Stimulated activated CD8-positive, alpha-beta memory T cell treated with anti-CD3 and anti-CD28 coated beads, Interleukin-7, amount 100 ng/mL, for 24 hours (primary cell): ENCODE measurements around the gene MYOM1.
A peak's percentile ranks its signal among the peaks of the same experiment; 100 is the strongest.

Source experiments
- DNase-seq: peaks from one replicate; pipeline ENCODE4 v3.0.0-alpha.2; 2020; ENCODE audit warnings: low read depth

Gene MYOM1

DNA sequence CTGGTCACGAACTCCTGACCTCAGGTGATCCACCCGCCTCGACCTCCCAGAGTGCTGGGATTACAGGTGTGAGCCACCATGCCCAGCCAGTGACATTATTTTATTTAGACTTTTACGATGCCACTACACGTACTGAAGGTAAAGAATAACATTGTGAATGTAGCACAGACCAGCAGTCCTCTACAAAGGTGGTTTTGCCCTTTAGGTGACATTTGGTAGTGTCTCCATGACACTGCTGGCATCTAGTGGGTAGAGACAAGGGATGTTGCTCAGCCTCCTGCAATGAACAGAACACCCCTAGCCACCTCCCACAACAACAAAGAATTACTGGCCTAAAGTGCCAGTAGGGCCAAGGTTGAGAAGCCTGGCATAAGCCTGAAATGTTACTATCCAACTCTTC lies 69.5 kb downstream of the MYOM1 start:
- DNase-seq: no peak

- DNase-seq: no peak
Measured at GRCh38 chr18:3148930-3149535, 70.7 kb downstream of the MYOM1 start.

DNA sequence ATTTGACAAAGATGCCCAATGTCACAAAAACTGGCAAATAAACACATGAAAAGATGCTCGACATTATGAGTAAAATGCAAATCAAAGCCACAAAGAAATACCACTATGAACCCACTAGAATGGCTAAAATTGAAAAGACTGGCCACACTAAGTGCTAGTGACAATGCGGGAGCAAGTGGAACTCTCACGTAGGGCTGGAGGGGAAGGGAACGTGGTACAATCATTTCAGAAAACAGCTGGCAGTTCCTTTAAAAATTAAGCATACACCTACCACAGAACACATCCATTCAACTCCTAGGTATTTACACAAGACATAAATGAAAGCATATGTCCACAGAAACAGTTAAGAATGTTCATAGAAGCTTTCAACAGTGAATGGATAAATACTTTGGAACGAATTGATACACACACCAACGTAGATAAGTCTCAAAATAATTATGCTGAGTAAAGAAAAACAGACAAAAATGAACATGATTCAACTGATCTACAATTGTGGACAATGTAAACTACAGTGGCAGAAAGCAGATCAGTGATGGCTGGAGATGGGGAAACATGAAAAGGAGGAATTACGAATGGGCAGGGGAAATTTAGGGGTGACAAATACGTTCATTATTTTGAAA lies 71.7 kb downstream of the MYOM1 start:
- DNase-seq: no peak

GRCh38 chr18:3140986-3141639 lies 78.7 kb downstream of the MYOM1 start:
- DNase-seq: no peak

DNA sequence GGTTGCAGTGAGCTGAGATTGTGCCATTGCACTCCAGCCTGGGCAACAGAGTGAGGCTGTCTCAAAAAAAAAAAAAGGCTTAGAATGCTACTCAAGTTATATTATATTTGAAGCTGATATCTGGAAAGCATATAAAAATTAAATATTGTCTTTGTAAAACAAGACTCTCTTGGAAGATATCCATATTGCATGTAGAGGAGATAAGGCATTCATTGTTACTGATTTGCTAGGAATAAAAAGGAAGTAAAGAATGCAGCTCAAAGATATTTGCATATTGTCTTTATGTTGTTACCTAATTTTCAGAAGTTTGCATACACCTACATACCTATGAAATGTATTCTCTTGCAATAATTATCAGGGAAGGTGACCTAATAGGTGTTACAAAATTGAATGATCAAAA lies 79.4 kb downstream of the MYOM1 start:
- DNase-seq: no peak

DNA sequence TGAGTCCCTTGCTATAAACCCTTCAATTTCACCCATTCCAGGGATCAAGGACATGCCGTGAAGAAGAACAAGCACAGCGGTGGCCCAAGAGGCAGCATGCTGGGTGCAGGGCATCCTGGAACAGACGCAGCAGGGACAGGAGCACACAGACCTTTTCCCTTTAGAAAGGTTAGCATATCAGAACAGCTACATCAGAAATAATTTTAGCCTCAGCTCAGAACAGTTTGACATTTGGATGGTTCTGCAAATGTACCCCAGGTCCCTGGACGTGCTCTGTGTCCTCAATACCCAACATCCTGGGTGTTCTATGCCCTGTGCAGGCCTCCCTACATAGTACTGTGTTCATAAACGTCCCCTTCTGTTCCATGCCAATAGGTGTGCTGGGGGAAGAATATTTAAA lies 80.4 kb downstream of the MYOM1 start:
- DNase-seq: no peak

DNA sequence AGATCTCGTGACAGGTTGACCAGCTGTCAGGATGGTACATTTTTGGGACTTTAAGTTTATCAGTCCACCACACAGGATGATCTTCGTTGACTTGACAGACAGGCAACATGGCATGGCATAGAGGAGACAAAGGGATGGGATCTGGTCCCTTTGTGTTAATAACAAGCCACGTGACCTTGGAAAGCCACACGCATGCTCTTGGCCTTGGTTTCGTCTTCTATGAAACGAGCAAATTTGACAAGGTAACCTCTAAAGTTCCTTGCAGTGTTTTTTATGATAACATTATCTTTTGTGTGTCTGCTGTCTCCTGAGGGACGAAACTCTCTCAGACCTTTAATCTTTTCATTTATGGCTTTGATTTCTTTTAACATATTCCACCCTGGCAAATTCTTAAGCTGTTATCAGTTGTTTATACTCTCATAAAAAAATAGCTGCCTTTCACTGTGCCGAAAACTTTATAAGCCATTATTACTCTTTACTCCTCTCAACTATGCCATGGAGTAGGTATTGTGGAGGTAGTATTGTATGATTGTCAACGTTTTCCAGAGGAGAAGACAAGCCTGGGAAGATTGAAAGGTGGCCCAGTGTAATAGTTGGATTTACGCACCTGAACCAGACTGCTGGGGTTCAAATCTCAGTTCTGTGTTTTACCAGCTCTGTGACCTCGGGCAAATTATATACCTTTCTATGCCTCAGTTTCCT lies 81.3 kb downstream of the MYOM1 start:
- no peak for DNase-seq

DNA sequence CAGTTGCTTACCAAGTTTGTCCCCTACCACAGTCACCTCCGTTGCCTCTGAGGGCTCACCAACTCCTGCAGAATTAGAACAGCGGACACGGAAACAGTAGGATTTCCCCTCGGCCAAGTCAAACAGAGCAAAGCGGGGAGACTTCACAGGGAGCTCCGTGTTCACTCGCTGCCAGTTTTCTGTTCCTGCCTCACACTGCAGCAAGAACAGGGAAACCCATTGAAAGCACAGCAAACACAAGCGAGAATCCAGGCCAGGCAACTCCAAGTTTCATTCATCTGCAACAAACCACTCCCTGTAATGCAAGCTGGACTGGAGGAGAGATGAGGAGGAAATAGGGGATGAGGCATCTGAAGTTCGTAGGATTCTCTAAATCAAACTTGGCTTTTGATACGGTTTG lies 84.2 kb downstream of the MYOM1 start:
- no peak for DNase-seq

DNA sequence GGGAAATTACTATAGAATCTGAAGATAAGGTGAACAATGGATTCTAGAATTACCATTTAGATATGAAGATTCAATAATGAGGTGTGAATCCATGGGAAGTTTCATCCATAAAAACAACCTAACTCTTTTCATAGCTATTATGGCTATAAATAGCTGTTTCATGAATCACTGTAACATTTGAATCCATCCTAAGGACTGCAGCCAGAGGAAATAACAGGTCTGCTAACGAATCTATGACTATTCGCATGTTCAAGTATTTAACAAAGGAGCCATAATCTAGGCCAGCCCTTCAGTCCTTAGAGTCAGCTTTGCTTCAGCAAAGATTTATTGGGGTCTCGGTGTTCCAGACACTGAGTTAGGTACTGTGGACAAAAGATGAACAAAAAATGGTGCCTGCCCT lies 87.1 kb downstream of the MYOM1 start:
- DNase-seq: no peak

GRCh38 chr18:3130344-3130743 lies 89.4 kb downstream of the MYOM1 start:
- DNase-seq: no peak

GRCh38 chr18:3129053-3129864 lies 90.5 kb downstream of the MYOM1 start:
- DNase-seq: peak; percentile 53

GRCh38 chr18:3126457-3127097 lies 93.2 kb downstream of the MYOM1 start:
- no peak for DNase-seq

DNA sequence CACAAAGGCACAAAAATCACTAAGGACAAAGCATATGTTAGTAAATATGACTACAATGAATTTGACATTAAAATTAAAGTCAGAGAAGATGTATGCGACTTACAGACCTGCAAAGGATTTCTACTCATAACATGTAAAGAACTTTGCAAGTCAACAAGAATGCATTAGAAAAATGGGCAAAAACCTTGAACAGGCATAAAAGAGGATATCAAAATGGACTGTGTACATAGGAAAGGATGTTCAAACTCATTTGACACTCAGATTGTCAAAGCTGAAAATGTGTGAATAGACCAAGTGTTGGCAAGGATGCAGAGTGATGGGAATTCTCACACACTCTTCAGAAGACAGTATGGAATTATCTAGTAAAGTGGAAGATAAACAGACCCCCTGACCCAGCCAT lies 94.9 kb downstream of the MYOM1 start:
- DNase-seq: no peak

- DNase-seq: no peak
Measured at GRCh38 chr18:3122851-3123250, 96.9 kb downstream of the MYOM1 start.

- DNase-seq: no peak
Measured at GRCh38 chr18:3121259-3121658, 98.5 kb downstream of the MYOM1 start.

DNA sequence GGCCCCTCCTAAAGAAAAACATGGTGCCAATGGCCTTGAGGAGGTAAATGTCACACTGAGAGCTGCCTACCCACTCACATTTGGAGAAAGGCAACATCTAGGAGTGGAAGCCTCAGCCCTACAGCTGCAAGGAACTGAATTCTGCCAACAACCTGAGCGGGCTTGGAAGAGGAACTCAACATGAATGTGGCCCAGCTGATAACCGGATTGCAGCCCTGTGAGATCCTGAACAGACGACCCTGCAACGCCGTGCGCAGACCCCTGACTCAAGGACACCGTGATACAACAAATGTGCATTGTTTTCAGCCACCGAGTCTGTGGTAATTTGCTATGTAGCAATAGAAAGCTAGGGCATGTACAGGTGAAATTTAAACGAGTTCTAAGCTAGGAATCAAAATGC lies 99.4 kb downstream of the MYOM1 start:
- no peak for DNase-seq

DNA sequence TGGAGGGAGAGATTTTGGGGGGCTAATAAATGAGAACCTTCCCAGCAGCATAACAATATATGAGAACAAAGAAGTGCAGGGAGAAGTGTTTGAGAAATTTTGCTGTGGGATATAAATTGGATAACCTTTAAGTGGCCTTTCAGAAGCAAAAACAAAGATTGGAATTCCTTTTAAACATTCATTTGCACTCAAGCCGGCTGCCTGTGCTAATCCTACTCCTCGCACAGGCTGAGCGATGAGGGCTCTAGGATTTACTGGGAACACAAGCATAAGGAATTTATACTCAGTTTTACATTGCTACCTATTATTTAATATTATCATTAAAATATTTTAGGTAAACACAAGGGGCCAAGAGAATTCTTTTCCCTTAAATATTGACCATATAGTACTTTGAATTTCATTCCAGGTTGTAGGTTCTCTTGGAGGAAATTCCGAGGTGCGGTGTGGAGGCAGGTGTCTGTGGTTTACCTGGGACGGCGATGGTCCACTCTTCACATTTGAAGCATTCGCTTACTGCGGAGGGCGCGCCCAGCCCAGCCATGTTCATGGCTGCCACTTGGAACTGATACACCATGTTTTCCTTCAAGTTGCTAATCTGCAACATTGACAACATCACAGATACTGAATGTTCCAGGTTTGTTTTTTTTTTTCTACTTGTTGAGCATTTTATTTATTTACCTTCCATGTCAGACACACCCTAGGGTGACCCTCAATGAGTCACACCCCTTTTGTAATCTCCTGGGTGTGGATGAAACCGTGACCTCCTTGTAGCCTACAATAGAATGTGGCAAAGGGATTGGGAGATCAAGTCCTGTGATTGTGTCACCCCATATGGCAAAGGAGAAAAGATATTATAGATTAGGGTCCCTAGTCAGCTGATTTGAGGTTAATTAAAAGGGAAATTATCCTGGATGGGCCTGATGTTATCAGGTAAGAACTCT lies 100.1 kb downstream of the MYOM1 start:
- DNase-seq: no peak

GRCh38 chr18:3118195-3119010 lies 101.4 kb downstream of the MYOM1 start:
- DNase-seq: no peak

- DNase-seq: no peak
Measured at GRCh38 chr18:3117493-3118192, 102.1 kb downstream of the MYOM1 start.
